ENCODE measurements around the gene CKM. TPM values are rescaled to one million over a fixed set of nuclear protein-coding genes. Genes with fewer than 3 reads are reported as not detected.

The CKM gene
- total RNA-seq, 1 experiment from 2014 or later = not detected

GRCh38 chr19:45278087-45278486 lies 44.6 kb downstream of the CKM start:
- TF ChIP-seq CTCF (IDR thresholded peaks at IDR 0.05; ENCODE audit: insufficient read depth in 1 of 2, low read depth in 1 of 2, low read length in 1 of 2, severe bottlenecking in 1 of 2, unreplicated experiment in 1 of 2) = no peak
- Histone ChIP-seq H3K9me3 (no peaks in the 10 kb centered on the region), H3K36me3 (ENCODE audit: control insufficient read depth, insufficient read depth, low read length) (peaks cover 1% of the 10 kb centered on the region), H3K4me1 (no peaks in the 10 kb centered on the region), H3K27me3 (replicated peaks; ENCODE audit: control insufficient read depth, insufficient read depth, low read length) (no peaks in the 10 kb centered on the region), H3K4me3 (ENCODE audit: low read depth, low read length) (no peak overlapping the region)
- no TSS peak for BruUV-seq (replicated peaks)
- POLR2A ChIA-PET = no interaction called here
- DNase-seq = no peak
- intact Hi-C loops (cut with micrococcal nuclease; ENCODE audit: unreplicated experiment) = no loop called here
- peaks cover 11% of the 10 kb centered on the region for H3K36me3 Mint-ChIP-seq (ENCODE audit: insufficient read depth, unreplicated experiment)
- H3K4me1 Mint-ChIP-seq (ENCODE audit: low read depth, unreplicated experiment) = no peaks in the 10 kb centered on the region
- no peaks in the 10 kb centered on the region for H3K9me3 Mint-ChIP-seq (ENCODE audit: unreplicated experiment)
- no peak overlapping the region for H3K4me3 Mint-ChIP-seq (ENCODE audit: unreplicated experiment)
- no peaks in the 10 kb centered on the region for H3K27me3 Mint-ChIP-seq (ENCODE audit: insufficient read depth, unreplicated experiment)
- H3K27ac Mint-ChIP-seq (ENCODE audit: unreplicated experiment) = no peak overlapping the region
- CTCF ChIA-PET = no interaction called here

GRCh38 chr19:45276284-45276687 lies 46.4 kb downstream of the CKM start:
- ChIA-PET POLR2A (interaction anchor here (0.6 kb wide), 1 partner anchor 9 kb away, joined by 7 read pairs; no protein-coding TSS in a partner anchor), CTCF (interaction anchor here (0.9 kb wide), 1 partner anchor 128 kb away, joined by 3 read pairs; no protein-coding TSS in a partner anchor)
- no peaks in the 10 kb centered on the region for H3K4me1 Mint-ChIP-seq (ENCODE audit: low read depth, unreplicated experiment)
- H3K27ac Mint-ChIP-seq (ENCODE audit: unreplicated experiment) = no peak overlapping the region
- no peaks in the 10 kb centered on the region for H3K9me3 ChIP-seq
- intact Hi-C loops (cut with micrococcal nuclease; ENCODE audit: unreplicated experiment) = no loop called here
- no peaks in the 10 kb centered on the region for H3K27me3 Mint-ChIP-seq (ENCODE audit: insufficient read depth, unreplicated experiment)
- H3K4me3 Mint-ChIP-seq (ENCODE audit: unreplicated experiment) = no peak overlapping the region
- DNase-seq = no peak
- H3K36me3 Mint-ChIP-seq (ENCODE audit: insufficient read depth, unreplicated experiment) = peaks cover 11% of the 10 kb centered on the region
- BruUV-seq (replicated peaks) = no TSS peak
- no peak overlapping the region for H3K4me3 ChIP-seq (ENCODE audit: low read depth, low read length)
- H3K27me3 ChIP-seq (replicated peaks; ENCODE audit: control insufficient read depth, insufficient read depth, low read length) = no peaks in the 10 kb centered on the region
- TF ChIP-seq CTCF (IDR thresholded peaks at IDR 0.05; ENCODE audit: insufficient read depth in 1 of 2, low read depth in 1 of 2, low read length in 1 of 2, severe bottlenecking in 1 of 2, unreplicated experiment in 1 of 2) = no peak
- H3K36me3 ChIP-seq (ENCODE audit: control insufficient read depth, insufficient read depth, low read length) = no peaks in the 10 kb centered on the region; the same call in none of the 2 replicates
- no peaks in the 10 kb centered on the region for H3K4me1 ChIP-seq
- H3K9me3 Mint-ChIP-seq (ENCODE audit: unreplicated experiment) = no peaks in the 10 kb centered on the region

- ChIA-PET CTCF (interaction anchor here (0.9 kb wide), 1 partner anchor 128 kb away, joined by 3 read pairs; no protein-coding TSS in a partner anchor), POLR2A (no interaction called here)
- H3K27me3 ChIP-seq (replicated peaks; ENCODE audit: control insufficient read depth, insufficient read depth, low read length) = no peaks in the 10 kb centered on the region
Observed at GRCh38 chr19:45275370-45275971, 47.2 kb downstream of the CKM start.

More at GRCh38 chr19:45275370-45275971, 47.2 kb downstream of the CKM start:
- H3K36me3 Mint-ChIP-seq (ENCODE audit: insufficient read depth, unreplicated experiment) = peaks cover 11% of the 10 kb centered on the region
- H3K36me3 ChIP-seq (ENCODE audit: control insufficient read depth, insufficient read depth, low read length) = no peaks in the 10 kb centered on the region; the same call in none of the 2 replicates
- no peaks in the 10 kb centered on the region for H3K4me1 ChIP-seq
- H3K4me3 Mint-ChIP-seq (ENCODE audit: unreplicated experiment) = no peak overlapping the region
- intact Hi-C loops (cut with micrococcal nuclease; ENCODE audit: unreplicated experiment) = no loop called here
- H3K9me3 Mint-ChIP-seq (ENCODE audit: unreplicated experiment) = no peaks in the 10 kb centered on the region
- H3K27me3 Mint-ChIP-seq (ENCODE audit: insufficient read depth, unreplicated experiment) = no peaks in the 10 kb centered on the region
- no peak for DNase-seq
- H3K4me3 ChIP-seq (ENCODE audit: low read depth, low read length) = no peak overlapping the region
- H3K4me1 Mint-ChIP-seq (ENCODE audit: low read depth, unreplicated experiment) = no peaks in the 10 kb centered on the region
- H3K9me3 ChIP-seq = no peaks in the 10 kb centered on the region
- H3K27ac Mint-ChIP-seq (ENCODE audit: unreplicated experiment) = no peak overlapping the region
- TF ChIP-seq CTCF (IDR thresholded peaks at IDR 0.05; ENCODE audit: insufficient read depth in 1 of 2, low read depth in 1 of 2, low read length in 1 of 2, severe bottlenecking in 1 of 2, unreplicated experiment in 1 of 2) = no peak
- BruUV-seq (replicated peaks) = no TSS peak
